HCT116 (cell line): ENCODE measurements around the gene ZNF215. TPM values are rescaled to one million over a fixed set of nuclear protein-coding genes. Genes with fewer than 3 reads are reported as not detected.

Experiments
- ATAC-seq: fragments of 200-7000 bp; cut with Tn5 transposase; 2 replicates; pipeline ENCODE4 v1.9.1; 2020; ENCODE audit warnings: mild to moderate bottlenecking, moderate library complexity
- BruUV-seq: library from RNA; stranded (reverse); fragments of 400-500 nt; replicated peaks from 2 replicates; lab custom pipeline; 2021; lab: Mats Ljungman, UMichigan
- CTCF ChIA-PET: fragments of 300-600 bp; sonication (Branson Sonifier 250); formaldehyde crosslinking; loops from one replicate; lab custom pipeline; 2021; ENCODE audit warnings: antibody characterized with exemption; lab: Charles Lee
- POLR2A ChIA-PET: fragments of 300-600, 350-600 bp; sonication (Branson Sonifier 250); formaldehyde crosslinking; loops from one replicate; lab custom pipeline; 2021; ENCODE audit warnings: antibody characterized with exemption; lab: Charles Lee
- RAD21 ChIA-PET, 2 experiments: fragments of 300-600 bp; sonication (Branson Sonifier 250); formaldehyde crosslinking; loops; one replicate each; lab custom pipeline; 2023; ENCODE audit warnings: low total read pairs in 2 of 2; ENCODE audit not compliant: uncharacterized antibody in 2 of 2, unreplicated experiment in 2 of 2, low non-redundant PET in 1 of 2; lab: Charles Lee
- DNase-seq: peaks from one replicate; pipeline ENCODE4 v3.0.0-alpha.2; 2010; ENCODE audit warnings: low read depth, low spot score
- H2AFZ ChIP-seq: fragments of 200-600 bp; shearing (Covaris generic), sonication (generic); 2 replicates; pipeline ENCODE4 v1.6.1; 2017; ENCODE audit warnings: low read depth, mixed run types, mixed read lengths, antibody characterized with exemption, low read length; ENCODE audit not compliant: poor library complexity, severe bottlenecking
- H3K27ac ChIP-seq: 2 replicates; pipeline ENCODE4 v1.5.1; 2012; ENCODE audit warnings: low read depth, low read length
- H3K27me3 ChIP-seq: fragments of 200-600 bp; sonication (generic); 2 replicates; pipeline ENCODE4 v1.6.1; 2016; ENCODE audit warnings: mixed run types, low read length, mixed read lengths; ENCODE audit not compliant: insufficient read depth
- H3K36me3 ChIP-seq, 2 experiments: fragments of 200-500 bp in 1 of 2; fragments of 200-600 bp in 1 of 2; sonication (Bioruptor generic) in 1 of 2; sonication (generic) in 1 of 2; 2 replicates each; pipeline versions ENCODE4 v1.5.1 to v1.6.1; 2014 to 2016; ENCODE audit warnings: low read length in 2 of 2, inconsistent platforms in 1 of 2, mixed read lengths in 1 of 2, mixed run types in 1 of 2; ENCODE audit not compliant: insufficient read depth in 2 of 2, control insufficient read depth in 1 of 2
- H3K4me1 ChIP-seq, 2 experiments: fragments of 200-600 bp in 1 of 2; sonication (generic) in 1 of 2; 2 replicates each; pipeline versions ENCODE4 v1.5.1 to v1.6.1; 2012 to 2017; ENCODE audit warnings: low read length in 2 of 2, inconsistent platforms in 1 of 2, mild to moderate bottlenecking in 1 of 2, mixed read lengths in 1 of 2, mixed run types in 1 of 2, moderate library complexity in 1 of 2; ENCODE audit not compliant: insufficient read depth in 2 of 2, control insufficient read depth in 1 of 2
- H3K4me2 ChIP-seq: fragments of 200-600 bp; sonication (generic); 2 replicates; pipeline ENCODE4 v1.6.1; 2017; ENCODE audit warnings: mixed run types, low read length, mixed read lengths
- H3K4me3 ChIP-seq, 2 experiments: fragments of 200-600 bp in 1 of 2; sonication (generic) in 1 of 2; replicated peaks in 1 of 2; 2 replicates each; pipeline ENCODE4 v1.5.1; 2011 to 2016; ENCODE audit warnings: low read length in 2 of 2, control low read depth in 1 of 2, low read depth in 1 of 2, mild to moderate bottlenecking in 1 of 2, mixed read lengths in 1 of 2, mixed run types in 1 of 2
- H3K79me2 ChIP-seq: fragments of 200-600 bp; sonication (generic); 2 replicates; pipeline ENCODE4 v1.6.1; 2017; ENCODE audit warnings: mild to moderate bottlenecking, mixed run types, low read length, moderate library complexity, mixed read lengths; ENCODE audit not compliant: insufficient read depth
- H3K9ac ChIP-seq: fragments of 200-600 bp; sonication (generic); 2 replicates; pipeline ENCODE4 v1.6.1; 2016; ENCODE audit warnings: low read length, mixed read lengths
- H3K9me2 ChIP-seq: fragments of 200-600 bp; sonication (generic), shearing (Covaris generic); 2 replicates; pipeline ENCODE4 v1.6.1; 2017; ENCODE audit warnings: mixed run types, mild to moderate bottlenecking, moderate library complexity; ENCODE audit not compliant: insufficient read depth
- H3K9me3 ChIP-seq, 2 experiments: fragments of 200-500 bp in 1 of 2; fragments of 200-600 bp in 1 of 2; sonication (Bioruptor generic) in 1 of 2; sonication (generic) in 1 of 2; 2 replicates each; pipeline ENCODE4 v1.6.1; 2014 to 2017; ENCODE audit warnings: low read length in 2 of 2, mixed read lengths in 2 of 2, inconsistent platforms in 1 of 2, low read depth in 1 of 2, mild to moderate bottlenecking in 1 of 2, mixed run types in 1 of 2, moderate library complexity in 1 of 2; ENCODE audit not compliant: control insufficient read depth in 1 of 2, insufficient read depth in 1 of 2
- H4K20me1 ChIP-seq: fragments of 200-600 bp; sonication (generic), shearing (Covaris generic); 2 replicates; pipeline ENCODE4 v1.6.1; 2017; ENCODE audit warnings: mixed run types, mild to moderate bottlenecking, moderate library complexity; ENCODE audit not compliant: insufficient read depth
- ATF3 ChIP-seq: IDR thresholded peaks from 2 replicates; pipeline ENCODE4 v1.6.1; 2012
- CBX3 ChIP-seq: IDR thresholded peaks from 2 replicates; pipeline ENCODE4 v1.6.1; 2012; ENCODE audit warnings: low read depth
- CTCF ChIP-seq, 3 experiments: fragments of 200-600 bp in 1 of 3; sonication (generic) in 1 of 3; IDR thresholded peaks in 2 of 3; conservative IDR thresholded peaks in 1 of 3; 2 replicates each; pipeline ENCODE4 v1.5.1; 2012 to 2017; ENCODE audit warnings: low read depth in 2 of 3, low read length in 2 of 3, antibody characterized with exemption in 1 of 3, borderline replicate concordance in 1 of 3, control low read depth in 1 of 3, mild to moderate bottlenecking in 1 of 3, mixed read lengths in 1 of 3, mixed run types in 1 of 3, moderate library complexity in 1 of 3; ENCODE audit not compliant: insufficient read depth in 1 of 3
- EZH2 ChIP-seq: fragments of 200-600 bp; sonication (generic); IDR thresholded peaks from 2 replicates; pipeline ENCODE4 v1.6.1; 2017; ENCODE audit warnings: antibody characterized with exemption, mixed run types
- EZH2phosphoT487 ChIP-seq: fragments of 200-600 bp; IDR thresholded peaks from 2 replicates; pipeline ENCODE4 v1.6.1; 2018; ENCODE audit warnings: antibody characterized with exemption, borderline replicate concordance
- FOSL1 ChIP-seq: IDR thresholded peaks from 2 replicates; pipeline ENCODE4 v1.6.1; 2012; ENCODE audit warnings: low read depth
- JUND ChIP-seq: IDR thresholded peaks from 2 replicates; pipeline ENCODE4 v1.6.1; 2012
- MAX ChIP-seq: IDR thresholded peaks from 2 replicates; pipeline ENCODE4 v1.6.1; 2012
- POLR2A ChIP-seq: IDR thresholded peaks from 2 replicates; pipeline ENCODE4 v1.7.0; 2011; ENCODE audit warnings: borderline replicate concordance; ENCODE audit not compliant: insufficient read depth, insufficient read length; ENCODE audit errors: extremely low read depth
- REST ChIP-seq: IDR thresholded peaks from 2 replicates; pipeline ENCODE4 v1.6.1; 2012; ENCODE audit warnings: low read depth
- SIN3A ChIP-seq: IDR thresholded peaks from 2 replicates; pipeline ENCODE4 v1.6.1; 2012; ENCODE audit warnings: low read depth
- SP1 ChIP-seq: IDR thresholded peaks from 2 replicates; pipeline ENCODE4 v1.6.1; 2012; ENCODE audit warnings: low read depth
- SRF ChIP-seq: IDR thresholded peaks from 2 replicates; pipeline ENCODE4 v1.6.1; 2012; ENCODE audit warnings: low read depth
- TCF7L2 ChIP-seq: IDR thresholded peaks from 2 replicates; pipeline ENCODE4 v1.7.0; 2011; ENCODE audit warnings: borderline replicate concordance, inconsistent platforms; ENCODE audit not compliant: insufficient read depth, insufficient read length; ENCODE audit errors: extremely low read depth
- YY1 ChIP-seq: IDR thresholded peaks from 2 replicates; pipeline ENCODE4 v1.6.1; 2011; ENCODE audit warnings: low read length, low read depth, moderate library complexity, mild to moderate bottlenecking; ENCODE audit not compliant: insufficient replicate concordance; ENCODE audit errors: extremely low read depth
- ZBTB33 ChIP-seq: IDR thresholded peaks from 2 replicates; pipeline ENCODE4 v1.6.1; 2011; ENCODE audit warnings: mild to moderate bottlenecking, low read length, moderate library complexity; ENCODE audit not compliant: insufficient replicate concordance; ENCODE audit errors: extremely low read depth
- ZFX ChIP-seq: fragments of 450-650 bp; IDR thresholded peaks from 2 replicates; pipeline ENCODE4 v1.6.1; 2017
- ZNF274 ChIP-seq: fragments of 200-500 bp; sonication (Bioruptor generic); IDR thresholded peaks from 2 replicates; pipeline ENCODE4 v1.6.1; 2014; ENCODE audit warnings: mild to moderate bottlenecking, low read depth, low read length, inconsistent platforms
- intact Hi-C: fragments of 100-400 bp; cut with micrococcal nuclease; formaldehyde crosslinking; loops from 2 replicates; pipeline ENCODE4 v1.10.0; 2022
- total RNA-seq: library from RNA; stranded (reverse); gene quantifications from one replicate; pipeline ENCODE4 v1.2.1, GENCODE V29; 2021; ENCODE audit not compliant: unreplicated experiment

The ZNF215 gene
- total RNA-seq, 1 experiment from 2014 or later, result 9.9 TPM

GRCh38 chr11:6992026-6992425 lies 65.8 kb downstream of the ZNF215 start:
- RAD21 ChIA-PET, result no interaction called here
- H4K20me1 ChIP-seq, result no peaks in the 10 kb centered on the region
- no peak for TF ChIP-seq REST
- no peak for TF ChIP-seq SRF
- TF ChIP-seq EZH2phosphoT487, result no peak
- no peak for TF ChIP-seq JUND
- TF ChIP-seq POLR2A, result no peak
- TF ChIP-seq SP1, result no peak
- TF ChIP-seq TCF7L2, result no peak
- no peak for TF ChIP-seq ZBTB33
- no peak for TF ChIP-seq FOSL1
- no peak for TF ChIP-seq ATF3
- TF ChIP-seq MAX, result no peak
- no peak for TF ChIP-seq YY1
- no peak for TF ChIP-seq ZFX
- no peak for TF ChIP-seq CBX3
- TF ChIP-seq SIN3A, result no peak
- no peak for TF ChIP-seq EZH2
- no peak for TF ChIP-seq ZNF274
- no peak for TF ChIP-seq CTCF (IDR thresholded peaks at IDR 0.05 in 2 of 3, conservative IDR thresholded peaks at IDR 0.05 in 1 of 3; ENCODE audit: borderline replicate concordance in 1 of 3, insufficient read depth in 1 of 3, low read depth in 2 of 3, low read length in 2 of 3)
- ATAC-seq (no peak), DNase-seq (no peak)
- CTCF ChIA-PET, result no interaction called here
- H3K4me3 ChIP-seq, result no peak overlapping the region
- H3K9me2 ChIP-seq, result no peaks in the 10 kb centered on the region
- no peaks in the 10 kb centered on the region for H3K9me3 ChIP-seq
- H3K4me1 ChIP-seq, result peaks cover 0 to 5% of the 10 kb centered on the region in 2 experiments; a peak in 1 of 4 replicates
- no peaks in the 10 kb centered on the region for H3K27me3 ChIP-seq
- H2AFZ ChIP-seq, result no peak overlapping the region
- POLR2A ChIA-PET, result no interaction called here
- H3K36me3 ChIP-seq, result no peaks in the 10 kb centered on the region
- no TSS peak for BruUV-seq
- no peaks in the 10 kb centered on the region for H3K79me2 ChIP-seq
- no peak overlapping the region for H3K9ac ChIP-seq
- no peak overlapping the region for H3K27ac ChIP-seq
- no peak overlapping the region for H3K4me2 ChIP-seq
- intact Hi-C loops, result no loop called here
